WTC11 (cell line): ENCODE data around the gene LCN12. TPM values are rescaled to one million over a fixed set of nuclear protein-coding genes. Genes with fewer than 3 reads are reported as not detected.

Source experiments
- ATAC-seq: fragments of 200-7000 bp; cut with Tn5 transposase; 2 replicates; pipeline ENCODE4 v1.10.0; 2021; ENCODE audit warnings: mild to moderate bottlenecking, moderate library complexity
- CTCF ChIA-PET: fragments of 300-600 bp; sonication (Branson Sonifier 250); formaldehyde crosslinking; loops from one replicate; lab custom pipeline; 2021; ENCODE audit warnings: antibody characterized with exemption; lab: Charles Lee
- POLR2A ChIA-PET: fragments of 350-600 bp; sonication (Branson Sonifier 250); formaldehyde crosslinking; loops from one replicate; lab custom pipeline; 2021; ENCODE audit warnings: antibody characterized with exemption; lab: Charles Lee
- DNase-seq: peaks from one replicate; pipeline ENCODE4 v3.0.0; 2021; ENCODE audit warnings: low spot score
- H3K27ac Mint-ChIP-seq: 2 replicates; pipeline ENCODE4 v1.8.0; 2021; ENCODE audit warnings: mixed read lengths
- H3K27me3 Mint-ChIP-seq: 2 replicates; pipeline ENCODE4 v1.8.0; 2021; ENCODE audit warnings: low read depth, mild to moderate bottlenecking, moderate library complexity, mixed read lengths
- H3K36me3 Mint-ChIP-seq: 2 replicates; pipeline ENCODE4 v1.8.0; 2021; ENCODE audit warnings: mixed read lengths
- H3K4me1 Mint-ChIP-seq: 2 replicates; pipeline ENCODE4 v1.8.0; 2022; ENCODE audit warnings: mixed read lengths
- H3K4me3 Mint-ChIP-seq: 2 replicates; pipeline ENCODE4 v1.8.0; 2021; ENCODE audit warnings: mild to moderate bottlenecking, moderate library complexity, mixed read lengths
- H3K9me3 Mint-ChIP-seq: 2 replicates; pipeline ENCODE4 v1.8.0; 2021; ENCODE audit warnings: mixed read lengths
- E2F5 ChIP-seq: sonication (generic); formaldehyde crosslinking; IDR thresholded peaks from 2 replicates; pipeline ENCODE4 v1.8.1; 2022; ENCODE audit warnings: mild to moderate bottlenecking, moderate library complexity, missing genetic modification reagents
- ELF4 ChIP-seq: sonication (generic); formaldehyde crosslinking; IDR thresholded peaks from 2 replicates; pipeline ENCODE4 v1.8.1; 2022; ENCODE audit warnings: low read depth, mild to moderate bottlenecking, moderate library complexity, missing genetic modification reagents
- HMGA2 ChIP-seq: fragments of 250-450 bp; sonication (Bioruptor Pico); IDR thresholded peaks from 2 replicates; pipeline ENCODE4 v1.4.0; 2021; ENCODE audit warnings: mild to moderate bottlenecking, moderate library complexity
- MLX ChIP-seq: sonication (generic); formaldehyde crosslinking; IDR thresholded peaks from 2 replicates; pipeline ENCODE4 v1.8.1; 2023; ENCODE audit warnings: mild to moderate bottlenecking, missing genetic modification reagents, moderate library complexity
- MYBL2 ChIP-seq: sonication (generic); formaldehyde crosslinking; IDR thresholded peaks from 2 replicates; pipeline ENCODE4 v1.8.1; 2023; ENCODE audit warnings: mild to moderate bottlenecking, moderate library complexity, missing genetic modification reagents
- PRDM15 ChIP-seq: sonication (generic); formaldehyde crosslinking; IDR thresholded peaks from 2 replicates; pipeline ENCODE4 v1.8.0; 2022; ENCODE audit warnings: missing genetic modification reagents
- PRRX2 ChIP-seq: fragments of 250-450 bp; sonication (Bioruptor Pico); IDR thresholded peaks from 2 replicates; pipeline ENCODE4 v1.8.0; 2021; ENCODE audit warnings: mild to moderate bottlenecking
- SMAD4 ChIP-seq: sonication (generic); formaldehyde crosslinking; IDR thresholded peaks from 2 replicates; pipeline ENCODE4 v1.8.0; 2022; ENCODE audit warnings: mild to moderate bottlenecking, missing genetic modification reagents
- SOX15 ChIP-seq: fragments of 250-450 bp; sonication (Bioruptor Pico); IDR thresholded peaks from 2 replicates; pipeline ENCODE4 v1.9.0; 2021; ENCODE audit warnings: mild to moderate bottlenecking
- TCF7 ChIP-seq: sonication (generic); formaldehyde crosslinking; IDR thresholded peaks from 2 replicates; pipeline ENCODE4 v1.8.0; 2022; ENCODE audit warnings: mild to moderate bottlenecking, low read depth, missing genetic modification reagents, moderate library complexity
- ZNF121 ChIP-seq: sonication (generic); formaldehyde crosslinking; IDR thresholded peaks from 2 replicates; pipeline ENCODE4 v1.8.0; 2023; ENCODE audit warnings: missing genetic modification reagents
- ZNF232 ChIP-seq: sonication (generic); formaldehyde crosslinking; IDR thresholded peaks from 2 replicates; pipeline ENCODE4 v1.8.0; 2022; ENCODE audit warnings: mild to moderate bottlenecking, missing genetic modification reagents
- ZNF512 ChIP-seq: sonication (generic); formaldehyde crosslinking; IDR thresholded peaks from 2 replicates; pipeline ENCODE4 v1.8.1; 2022; ENCODE audit warnings: missing genetic modification reagents, borderline replicate concordance
- ZNF532 ChIP-seq: fragments of 250-450 bp; sonication (Bioruptor Pico); IDR thresholded peaks from 2 replicates; pipeline ENCODE4 v1.9.0; 2021; ENCODE audit warnings: mild to moderate bottlenecking, borderline replicate concordance
- total RNA-seq: library from RNA; stranded (reverse); gene quantifications from 3 replicates; pipeline ENCODE4 v1.2.3, GENCODE V29; 2021

LCN12 gene
- total RNA-seq, 1 experiment from 2014 or later: 1.9 TPM

- TF ChIP-seq PRDM15 (CRISPR knock-in tag): no peak
Measured at GRCh38 chr9:136927343-136928271, 24.5 kb upstream of the LCN12 start (continued).

- Mint-ChIP-seq H3K9me3 (no peaks in the 10 kb centered on the region), H3K4me1 (no peaks in the 10 kb centered on the region), H3K36me3 (peaks cover 46% of the 10 kb centered on the region), H3K4me3 (no peak overlapping the region), H3K27ac (peak overlapping the region; percentile 16; the same call in 1 of the 2 replicates), H3K27me3 (no peaks in the 10 kb centered on the region)
- ChIA-PET CTCF (interaction anchor here (0.6 to 0.7 kb wide), 2 partner anchors 60 to 114 kb away, joined by 3 to 4 read pairs; no protein-coding TSS in a partner anchor), POLR2A (interaction anchor here (0.6 kb wide), 1 partner anchor 244 kb away, joined by 9 read pairs; the partner anchor contains the start of gene TMEM210)
- DNase-seq (no peak), ATAC-seq (peak; percentile 28; the same call in 1 of the 2 replicates)
- TF ChIP-seq ZNF232 (CRISPR knock-in tag): no peak
Measured at GRCh38 chr9:136928591-136928990, 23.5 kb upstream of the LCN12 start.

GRCh38 chr9:136930014-136930413, 22.1 kb upstream of the LCN12 start:
- peaks cover 3% of the 10 kb centered on the region; the same call in 1 of the 2 replicates for H3K9me3 Mint-ChIP-seq
- no peaks in the 10 kb centered on the region for H3K27me3 Mint-ChIP-seq
- no peak overlapping the region for H3K27ac Mint-ChIP-seq
- no peak for DNase-seq
- ChIA-PET POLR2A (no interaction called here), CTCF (interaction anchor here (0.6 kb wide), 1 partner anchor 119 kb away, joined by 3 read pairs; no protein-coding TSS in a partner anchor)
- H3K4me1 Mint-ChIP-seq: peaks cover 6% of the 10 kb centered on the region
- peaks cover 49% of the 10 kb centered on the region for H3K36me3 Mint-ChIP-seq
- no peak overlapping the region for H3K4me3 Mint-ChIP-seq
- ATAC-seq: no peak
- TF ChIP-seq SOX15 (CRISPR knock-in tag): no peak
- TF ChIP-seq E2F5 (CRISPR knock-in tag): no peak
- no peak for TF ChIP-seq SMAD4 (CRISPR knock-in tag)
- no peak for TF ChIP-seq ELF4
- TF ChIP-seq MLX: no peak
- TF ChIP-seq TCF7 (CRISPR knock-in tag): no peak
- TF ChIP-seq ZNF121 (CRISPR knock-in tag): no peak
- TF ChIP-seq ZNF512 (CRISPR knock-in tag): no peak
- TF ChIP-seq MYBL2 (CRISPR knock-in tag): no peak
- no peak for TF ChIP-seq PRRX2 (CRISPR knock-in tag)
- no peak for TF ChIP-seq HMGA2
- no peak for TF ChIP-seq ZNF532
